GM11168 (cell line): ENCODE data around the gene GCNA.
"Not testable (repeated sequence)": the region's sequence is repeated elsewhere in the genome, so short reads cannot be mapped to it uniquely, and the experiment has no call there.

Experiments
- in situ Hi-C: fragments of 300-500 bp; cut with MboI; formaldehyde crosslinking; loops from one replicate; pipeline ENCODE4 v1.12.0; 2022; ENCODE audit warnings: low sequenced_read_pairs; ENCODE audit not compliant: unreplicated experiment

The GCNA gene

GRCh38 chrX:71636438-71637252, 58.4 kb downstream of the GCNA start:
- in situ Hi-C loops = no loop called here

- in situ Hi-C loops = no loop called here
Measured at GRCh38 chrX:71637253-71637618, 59.0 kb downstream of the GCNA start.

- in situ Hi-C loops = no loop called here
Measured at GRCh38 chrX:71637848-71638247, 59.6 kb downstream of the GCNA start.

- in situ Hi-C loops = no loop called here
Measured at GRCh38 chrX:71638409-71638808, 60.2 kb downstream of the GCNA start.

- in situ Hi-C loops = no loop called here
Measured at GRCh38 chrX:71640002-71640401, 61.8 kb downstream of the GCNA start.

GRCh38 chrX:71644406-71644805, 66.2 kb downstream of the GCNA start:
- in situ Hi-C loops = not testable (repeated sequence)

GRCh38 chrX:71650333-71650969, 72.2 kb downstream of the GCNA start:
- in situ Hi-C loops = loop anchor here (25.0 kb wide), 1 partner anchor 137 kb away; no protein-coding TSS in a partner anchor

- in situ Hi-C loops = loop anchor here (25.0 kb wide), 1 partner anchor 135 kb away; no protein-coding TSS in a partner anchor
Measured at GRCh38 chrX:71652405-71652804, 74.2 kb downstream of the GCNA start.

- in situ Hi-C loops = loop anchor here (25.0 kb wide), 1 partner anchor 134 kb away; no protein-coding TSS in a partner anchor
Measured at GRCh38 chrX:71653344-71653743, 75.1 kb downstream of the GCNA start.

GRCh38 chrX:71657267-71657666, 79.0 kb downstream of the GCNA start:
- in situ Hi-C loops = loop anchor here (25.0 kb wide), 1 partner anchor 130 kb away; no protein-coding TSS in a partner anchor

GRCh38 chrX:71659342-71659741, 81.1 kb downstream of the GCNA start:
- in situ Hi-C loops = loop anchor here (25.0 kb wide), 1 partner anchor 128 kb away; no protein-coding TSS in a partner anchor

GRCh38 chrX:71659959-71660358, 81.7 kb downstream of the GCNA start:
- in situ Hi-C loops = loop anchor here (25.0 kb wide), 1 partner anchor 127 kb away; no protein-coding TSS in a partner anchor

- in situ Hi-C loops = loop anchor here (25.0 kb wide), 1 partner anchor 127 kb away; no protein-coding TSS in a partner anchor
Measured at GRCh38 chrX:71660562-71661416, 82.6 kb downstream of the GCNA start.

- in situ Hi-C loops = loop anchor here (25.0 kb wide), 1 partner anchor 125 kb away; no protein-coding TSS in a partner anchor
Measured at GRCh38 chrX:71661919-71662318, 83.7 kb downstream of the GCNA start.

GRCh38 chrX:71662654-71663053, 84.4 kb downstream of the GCNA start:
- in situ Hi-C loops = loop anchor here (25.0 kb wide), 1 partner anchor 125 kb away; no protein-coding TSS in a partner anchor
